HCT116 (cell line): ENCODE data around the gene ENTPD5. TPM values are rescaled to one million over a fixed set of nuclear protein-coding genes. Genes with fewer than 3 reads are reported as not detected.

Experiments
- ATAC-seq: fragments of 200-7000 bp; cut with Tn5 transposase; 2 replicates; pipeline ENCODE4 v1.9.1; 2020; ENCODE audit warnings: mild to moderate bottlenecking, moderate library complexity
- BruUV-seq: library from RNA; stranded (reverse); fragments of 400-500 nt; replicated peaks from 2 replicates; lab custom pipeline; 2021; lab: Mats Ljungman, UMichigan
- CTCF ChIA-PET: fragments of 300-600 bp; sonication (Branson Sonifier 250); formaldehyde crosslinking; loops from one replicate; lab custom pipeline; 2021; ENCODE audit warnings: antibody characterized with exemption; lab: Charles Lee
- POLR2A ChIA-PET: fragments of 300-600, 350-600 bp; sonication (Branson Sonifier 250); formaldehyde crosslinking; loops from one replicate; lab custom pipeline; 2021; ENCODE audit warnings: antibody characterized with exemption; lab: Charles Lee
- RAD21 ChIA-PET, 2 experiments: fragments of 300-600 bp; sonication (Branson Sonifier 250); formaldehyde crosslinking; loops; one replicate each; lab custom pipeline; 2023; ENCODE audit warnings: low total read pairs in 2 of 2; ENCODE audit not compliant: uncharacterized antibody in 2 of 2, unreplicated experiment in 2 of 2, low non-redundant PET in 1 of 2; lab: Charles Lee
- DNase-seq: peaks from one replicate; pipeline ENCODE4 v3.0.0-alpha.2; 2010; ENCODE audit warnings: low read depth, low spot score
- H2AFZ ChIP-seq: fragments of 200-600 bp; shearing (Covaris generic), sonication (generic); 2 replicates; pipeline ENCODE4 v1.6.1; 2017; ENCODE audit warnings: low read depth, mixed run types, mixed read lengths, antibody characterized with exemption, low read length; ENCODE audit not compliant: poor library complexity, severe bottlenecking
- H3K27ac ChIP-seq: 2 replicates; pipeline ENCODE4 v1.5.1; 2012; ENCODE audit warnings: low read depth, low read length
- H3K27me3 ChIP-seq: fragments of 200-600 bp; sonication (generic); 2 replicates; pipeline ENCODE4 v1.6.1; 2016; ENCODE audit warnings: mixed run types, low read length, mixed read lengths; ENCODE audit not compliant: insufficient read depth
- H3K36me3 ChIP-seq, 2 experiments: fragments of 200-500 bp in 1 of 2; fragments of 200-600 bp in 1 of 2; sonication (Bioruptor generic) in 1 of 2; sonication (generic) in 1 of 2; 2 replicates each; pipeline versions ENCODE4 v1.5.1 to v1.6.1; 2014 to 2016; ENCODE audit warnings: low read length in 2 of 2, inconsistent platforms in 1 of 2, mixed read lengths in 1 of 2, mixed run types in 1 of 2; ENCODE audit not compliant: insufficient read depth in 2 of 2, control insufficient read depth in 1 of 2
- H3K4me1 ChIP-seq, 2 experiments: fragments of 200-600 bp in 1 of 2; sonication (generic) in 1 of 2; 2 replicates each; pipeline versions ENCODE4 v1.5.1 to v1.6.1; 2012 to 2017; ENCODE audit warnings: low read length in 2 of 2, inconsistent platforms in 1 of 2, mild to moderate bottlenecking in 1 of 2, mixed read lengths in 1 of 2, mixed run types in 1 of 2, moderate library complexity in 1 of 2; ENCODE audit not compliant: insufficient read depth in 2 of 2, control insufficient read depth in 1 of 2
- H3K4me2 ChIP-seq: fragments of 200-600 bp; sonication (generic); 2 replicates; pipeline ENCODE4 v1.6.1; 2017; ENCODE audit warnings: mixed run types, low read length, mixed read lengths
- H3K4me3 ChIP-seq, 2 experiments: fragments of 200-600 bp in 1 of 2; sonication (generic) in 1 of 2; replicated peaks in 1 of 2; 2 replicates each; pipeline ENCODE4 v1.5.1; 2011 to 2016; ENCODE audit warnings: low read length in 2 of 2, control low read depth in 1 of 2, low read depth in 1 of 2, mild to moderate bottlenecking in 1 of 2, mixed read lengths in 1 of 2, mixed run types in 1 of 2
- H3K79me2 ChIP-seq: fragments of 200-600 bp; sonication (generic); 2 replicates; pipeline ENCODE4 v1.6.1; 2017; ENCODE audit warnings: mild to moderate bottlenecking, mixed run types, low read length, moderate library complexity, mixed read lengths; ENCODE audit not compliant: insufficient read depth
- H3K9ac ChIP-seq: fragments of 200-600 bp; sonication (generic); 2 replicates; pipeline ENCODE4 v1.6.1; 2016; ENCODE audit warnings: low read length, mixed read lengths
- H3K9me2 ChIP-seq: fragments of 200-600 bp; sonication (generic), shearing (Covaris generic); 2 replicates; pipeline ENCODE4 v1.6.1; 2017; ENCODE audit warnings: mixed run types, mild to moderate bottlenecking, moderate library complexity; ENCODE audit not compliant: insufficient read depth
- H3K9me3 ChIP-seq, 2 experiments: fragments of 200-500 bp in 1 of 2; fragments of 200-600 bp in 1 of 2; sonication (Bioruptor generic) in 1 of 2; sonication (generic) in 1 of 2; 2 replicates each; pipeline ENCODE4 v1.6.1; 2014 to 2017; ENCODE audit warnings: low read length in 2 of 2, mixed read lengths in 2 of 2, inconsistent platforms in 1 of 2, low read depth in 1 of 2, mild to moderate bottlenecking in 1 of 2, mixed run types in 1 of 2, moderate library complexity in 1 of 2; ENCODE audit not compliant: control insufficient read depth in 1 of 2, insufficient read depth in 1 of 2
- H4K20me1 ChIP-seq: fragments of 200-600 bp; sonication (generic), shearing (Covaris generic); 2 replicates; pipeline ENCODE4 v1.6.1; 2017; ENCODE audit warnings: mixed run types, mild to moderate bottlenecking, moderate library complexity; ENCODE audit not compliant: insufficient read depth
- ATF3 ChIP-seq: IDR thresholded peaks from 2 replicates; pipeline ENCODE4 v1.6.1; 2012
- CTCF ChIP-seq, 3 experiments: fragments of 200-600 bp in 1 of 3; sonication (generic) in 1 of 3; IDR thresholded peaks in 2 of 3; conservative IDR thresholded peaks in 1 of 3; 2 replicates each; pipeline ENCODE4 v1.5.1; 2012 to 2017; ENCODE audit warnings: low read depth in 2 of 3, low read length in 2 of 3, antibody characterized with exemption in 1 of 3, borderline replicate concordance in 1 of 3, control low read depth in 1 of 3, mild to moderate bottlenecking in 1 of 3, mixed read lengths in 1 of 3, mixed run types in 1 of 3, moderate library complexity in 1 of 3; ENCODE audit not compliant: insufficient read depth in 1 of 3
- EGR1 ChIP-seq: IDR thresholded peaks from 2 replicates; pipeline ENCODE4 v1.6.1; 2012; ENCODE audit warnings: low read depth
- ELF1 ChIP-seq: IDR thresholded peaks from 2 replicates; pipeline ENCODE4 v1.6.1; 2012; ENCODE audit warnings: low read depth, borderline replicate concordance
- EZH2 ChIP-seq: fragments of 200-600 bp; sonication (generic); IDR thresholded peaks from 2 replicates; pipeline ENCODE4 v1.6.1; 2017; ENCODE audit warnings: antibody characterized with exemption, mixed run types
- EZH2phosphoT487 ChIP-seq: fragments of 200-600 bp; IDR thresholded peaks from 2 replicates; pipeline ENCODE4 v1.6.1; 2018; ENCODE audit warnings: antibody characterized with exemption, borderline replicate concordance
- FOSL1 ChIP-seq: IDR thresholded peaks from 2 replicates; pipeline ENCODE4 v1.6.1; 2012; ENCODE audit warnings: low read depth
- JUND ChIP-seq: IDR thresholded peaks from 2 replicates; pipeline ENCODE4 v1.6.1; 2012
- POLR2A ChIP-seq: IDR thresholded peaks from 2 replicates; pipeline ENCODE4 v1.7.0; 2011; ENCODE audit warnings: borderline replicate concordance; ENCODE audit not compliant: insufficient read depth, insufficient read length; ENCODE audit errors: extremely low read depth
- POLR2AphosphoS5 ChIP-seq: IDR thresholded peaks from 2 replicates; pipeline ENCODE4 v1.6.1; 2011; ENCODE audit warnings: mild to moderate bottlenecking, low read depth, low read length, moderate library complexity
- RAD21 ChIP-seq: IDR thresholded peaks from 2 replicates; pipeline ENCODE4 v1.6.1; 2012; ENCODE audit warnings: low read depth, mild to moderate bottlenecking
- REST ChIP-seq: IDR thresholded peaks from 2 replicates; pipeline ENCODE4 v1.6.1; 2012; ENCODE audit warnings: low read depth
- SIN3A ChIP-seq: IDR thresholded peaks from 2 replicates; pipeline ENCODE4 v1.6.1; 2012; ENCODE audit warnings: low read depth
- SRF ChIP-seq: IDR thresholded peaks from 2 replicates; pipeline ENCODE4 v1.6.1; 2012; ENCODE audit warnings: low read depth
- TCF7L2 ChIP-seq: IDR thresholded peaks from 2 replicates; pipeline ENCODE4 v1.7.0; 2011; ENCODE audit warnings: borderline replicate concordance, inconsistent platforms; ENCODE audit not compliant: insufficient read depth, insufficient read length; ENCODE audit errors: extremely low read depth
- YY1 ChIP-seq: IDR thresholded peaks from 2 replicates; pipeline ENCODE4 v1.6.1; 2011; ENCODE audit warnings: low read length, low read depth, moderate library complexity, mild to moderate bottlenecking; ENCODE audit not compliant: insufficient replicate concordance; ENCODE audit errors: extremely low read depth
- ZFX ChIP-seq: fragments of 450-650 bp; IDR thresholded peaks from 2 replicates; pipeline ENCODE4 v1.6.1; 2017
- ZNF274 ChIP-seq: fragments of 200-500 bp; sonication (Bioruptor generic); IDR thresholded peaks from 2 replicates; pipeline ENCODE4 v1.6.1; 2014; ENCODE audit warnings: mild to moderate bottlenecking, low read depth, low read length, inconsistent platforms
- intact Hi-C: fragments of 100-400 bp; cut with micrococcal nuclease; formaldehyde crosslinking; loops from 2 replicates; pipeline ENCODE4 v1.10.0; 2022
- total RNA-seq: library from RNA; stranded (reverse); gene quantifications from one replicate; pipeline ENCODE4 v1.2.1, GENCODE V29; 2021; ENCODE audit not compliant: unreplicated experiment

The ENTPD5 gene
- total RNA-seq, 1 experiment from 2014 or later: 14.4 TPM

- intact Hi-C loops: no loop called here
- no TSS peak for BruUV-seq
Measured at GRCh38 chr14:74022346-74022745, 3.3 kb upstream of the ENTPD5 start.

More at GRCh38 chr14:74022346-74022745, 3.3 kb upstream of the ENTPD5 start:
- ChIA-PET POLR2A (no interaction called here), RAD21 (no interaction called here), CTCF (no interaction called here)
- H3K9me3 ChIP-seq: no peaks in the 10 kb centered on the region
- H3K4me3 ChIP-seq: no peak overlapping the region
- no peak overlapping the region for H3K9ac ChIP-seq
- H3K9me2 ChIP-seq: no peaks in the 10 kb centered on the region
- H3K36me3 ChIP-seq: no peaks in the 10 kb centered on the region
- H3K79me2 ChIP-seq: 0 out of 2 replicates have a peak, but pooled peaks cover 4% of the 10 kb centered on the region
- no peak for TF ChIP-seq RAD21
- no peak for TF ChIP-seq REST
- TF ChIP-seq YY1: no peak
- no peak for TF ChIP-seq EZH2
- no peak for TF ChIP-seq ZFX
- TF ChIP-seq POLR2A: no peak
- no peak for TF ChIP-seq JUND
- TF ChIP-seq SIN3A: no peak
- no peak for TF ChIP-seq TCF7L2
- TF ChIP-seq ELF1: no peak
- TF ChIP-seq EGR1: no peak
- TF ChIP-seq EZH2phosphoT487: no peak
- TF ChIP-seq ZNF274: no peak
- TF ChIP-seq FOSL1: no peak
- no peak for TF ChIP-seq CTCF (IDR thresholded peaks at IDR 0.05 in 2 of 3, conservative IDR thresholded peaks at IDR 0.05 in 1 of 3; ENCODE audit: borderline replicate concordance in 1 of 3, insufficient read depth in 1 of 3, low read depth in 2 of 3, low read length in 2 of 3)
- no peak for TF ChIP-seq SRF
- no peak for TF ChIP-seq POLR2AphosphoS5
- no peak for TF ChIP-seq ATF3
- ATAC-seq (no peak), DNase-seq (no peak)
- H3K27me3 ChIP-seq: no peaks in the 10 kb centered on the region
- peaks cover 13 to 31% of the 10 kb centered on the region in 2 experiments for H3K4me1 ChIP-seq
- H3K4me2 ChIP-seq: peak overlapping the region; percentile 62; the same call in 1 of the 2 replicates
- peak overlapping the region; percentile 58; the same call in 1 of the 2 replicates for H3K27ac ChIP-seq
- no peaks in the 10 kb centered on the region for H4K20me1 ChIP-seq
- H2AFZ ChIP-seq: no peak overlapping the region
